ENCODE results near the gene KCNMA1.

Gene KCNMA1

GRCh38 chr10:77159538-77160110 lies 478.0 kb downstream of the KCNMA1 start:
- Mint-ChIP-seq H3K9me3 (no peaks in the 10 kb centered on the region), H3K36me3 (ENCODE audit: low read depth) (no peaks in the 10 kb centered on the region), H3K27ac (no peak overlapping the region), H3K4me1 (ENCODE audit: low read depth) (no peaks in the 10 kb centered on the region), H3K27me3 (peaks cover 16% of the 10 kb centered on the region), H3K4me3 (no peak overlapping the region)

DNA sequence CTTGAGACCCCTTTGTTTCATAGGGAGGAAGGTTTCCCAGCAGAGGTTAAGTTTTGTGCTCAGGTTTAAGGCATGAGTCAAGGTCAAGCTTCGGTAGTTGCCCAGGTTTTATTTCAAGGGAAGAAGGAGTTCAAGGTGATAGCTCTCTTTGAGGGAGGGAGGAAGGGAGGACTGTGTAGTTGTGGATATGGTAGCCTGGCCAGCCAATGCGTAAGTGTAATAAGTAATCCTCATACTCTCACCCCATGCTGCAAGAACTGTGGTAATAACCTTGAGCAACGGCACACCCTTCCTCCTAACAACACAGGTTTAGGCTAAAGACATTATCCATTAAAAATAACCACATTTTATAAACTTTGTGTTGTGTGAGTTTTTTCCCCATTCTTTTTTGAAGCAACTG lies 478.9 kb downstream of the KCNMA1 start:
- Mint-ChIP-seq H3K4me3 (no peak overlapping the region), H3K27ac (no peak overlapping the region), H3K36me3 (ENCODE audit: low read depth) (no peaks in the 10 kb centered on the region), H3K4me1 (ENCODE audit: low read depth) (no peaks in the 10 kb centered on the region), H3K9me3 (no peaks in the 10 kb centered on the region), H3K27me3 (peaks cover 6% of the 10 kb centered on the region)

- Mint-ChIP-seq H3K4me1 (ENCODE audit: low read depth) (no peaks in the 10 kb centered on the region), H3K36me3 (ENCODE audit: low read depth) (no peaks in the 10 kb centered on the region), H3K27me3 (no peaks in the 10 kb centered on the region), H3K4me3 (no peak overlapping the region), H3K9me3 (no peaks in the 10 kb centered on the region), H3K27ac (no peak overlapping the region)
Observed at GRCh38 chr10:77157248-77158019, 480.2 kb downstream of the KCNMA1 start.

GRCh38 chr10:77156406-77156879 lies 481.2 kb downstream of the KCNMA1 start:
- Mint-ChIP-seq H3K36me3 (ENCODE audit: low read depth) (no peaks in the 10 kb centered on the region), H3K27me3 (peaks cover 4% of the 10 kb centered on the region), H3K4me1 (ENCODE audit: low read depth) (no peaks in the 10 kb centered on the region), H3K27ac (no peak overlapping the region), H3K9me3 (no peaks in the 10 kb centered on the region), H3K4me3 (no peak overlapping the region)

- H3K4me1 Mint-ChIP-seq (ENCODE audit: low read depth) = no peaks in the 10 kb centered on the region
- H3K27me3 Mint-ChIP-seq = peaks cover 4% of the 10 kb centered on the region
- no peaks in the 10 kb centered on the region for H3K36me3 Mint-ChIP-seq (ENCODE audit: low read depth)
- H3K27ac Mint-ChIP-seq = no peak overlapping the region
- H3K4me3 Mint-ChIP-seq = no peak overlapping the region
- no peaks in the 10 kb centered on the region for H3K9me3 Mint-ChIP-seq
Observed at GRCh38 chr10:77152256-77152655, 485.4 kb downstream of the KCNMA1 start.

DNA sequence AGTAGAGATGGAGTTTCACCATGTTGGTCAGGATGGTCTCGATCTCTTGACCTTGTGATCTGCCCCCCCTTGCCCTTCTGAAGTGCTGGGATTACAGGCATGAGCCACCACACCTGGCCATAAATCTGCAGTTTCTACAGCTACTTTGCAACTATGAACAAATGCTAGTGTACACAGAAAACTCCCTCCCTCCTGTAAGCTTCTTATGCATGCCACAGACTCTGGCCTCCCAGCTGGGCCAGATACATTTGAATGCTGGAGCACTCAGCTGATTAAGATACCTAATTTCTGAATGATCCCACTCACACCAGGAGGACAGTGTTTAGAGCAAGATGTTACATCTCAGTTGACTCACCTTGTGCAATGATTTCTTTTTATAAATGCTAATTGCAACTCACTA lies 486.2 kb downstream of the KCNMA1 start:
- Mint-ChIP-seq H3K36me3 (ENCODE audit: low read depth) (no peaks in the 10 kb centered on the region), H3K27ac (no peak overlapping the region), H3K4me1 (ENCODE audit: low read depth) (no peaks in the 10 kb centered on the region), H3K27me3 (peaks cover 4% of the 10 kb centered on the region), H3K4me3 (no peak overlapping the region), H3K9me3 (no peaks in the 10 kb centered on the region)

- no peak overlapping the region for H3K27ac Mint-ChIP-seq
- H3K4me1 Mint-ChIP-seq (ENCODE audit: low read depth) = no peaks in the 10 kb centered on the region
- H3K36me3 Mint-ChIP-seq (ENCODE audit: low read depth) = no peaks in the 10 kb centered on the region
- peaks cover 4% of the 10 kb centered on the region for H3K27me3 Mint-ChIP-seq
- H3K4me3 Mint-ChIP-seq = no peak overlapping the region
- H3K9me3 Mint-ChIP-seq = no peaks in the 10 kb centered on the region
Observed at GRCh38 chr10:77149706-77150105, 487.9 kb downstream of the KCNMA1 start.

- peaks cover 4% of the 10 kb centered on the region for H3K27me3 Mint-ChIP-seq
- H3K4me1 Mint-ChIP-seq (ENCODE audit: low read depth) = no peaks in the 10 kb centered on the region
- no peaks in the 10 kb centered on the region for H3K36me3 Mint-ChIP-seq (ENCODE audit: low read depth)
- no peaks in the 10 kb centered on the region for H3K9me3 Mint-ChIP-seq
- H3K4me3 Mint-ChIP-seq = no peak overlapping the region
- no peak overlapping the region for H3K27ac Mint-ChIP-seq
Observed at GRCh38 chr10:77149001-77149400, 488.6 kb downstream of the KCNMA1 start.

- no peaks in the 10 kb centered on the region for H3K36me3 Mint-ChIP-seq (ENCODE audit: low read depth)
Observed at GRCh38 chr10:77147871-77148270, 489.7 kb downstream of the KCNMA1 start.

DNA sequence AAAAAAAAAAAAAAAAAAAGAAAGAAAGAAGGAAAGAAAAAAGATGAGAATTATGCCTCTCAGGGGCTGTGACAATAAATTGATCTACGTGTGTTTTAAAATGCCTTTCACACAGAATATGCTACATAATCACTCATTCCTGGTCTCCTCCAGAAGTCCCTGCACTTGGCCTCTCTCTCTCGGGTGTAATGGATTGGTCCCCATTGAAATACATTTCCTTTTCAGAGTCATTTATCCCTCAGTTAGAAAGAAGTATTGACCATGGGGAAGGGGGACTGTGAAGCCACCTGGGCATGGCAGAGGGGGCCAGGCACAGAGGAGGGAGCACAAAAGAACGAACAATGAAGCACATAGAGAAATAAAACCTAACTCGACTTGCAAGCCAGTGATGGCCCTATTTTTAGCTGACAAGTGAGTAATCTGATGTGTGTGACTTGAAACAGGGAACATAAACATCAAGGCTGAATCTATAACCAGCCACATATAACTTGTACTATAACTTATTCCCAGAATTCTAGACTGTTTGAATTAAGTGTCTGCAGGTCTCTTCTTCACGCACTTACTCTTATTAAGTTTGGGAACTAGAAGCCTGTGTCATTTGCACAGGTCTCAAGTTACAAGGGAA lies 490.8 kb downstream of the KCNMA1 start:
- Mint-ChIP-seq H3K27me3 (peaks cover 3% of the 10 kb centered on the region), H3K4me3 (no peak overlapping the region), H3K27ac (no peak overlapping the region), H3K4me1 (ENCODE audit: low read depth) (no peaks in the 10 kb centered on the region), H3K9me3 (no peaks in the 10 kb centered on the region), H3K36me3 (ENCODE audit: low read depth) (no peaks in the 10 kb centered on the region)

More at GRCh38 chr10:77147871-77148270, 489.7 kb downstream of the KCNMA1 start:
- Mint-ChIP-seq H3K4me3 (no peak overlapping the region), H3K27ac (no peak overlapping the region), H3K27me3 (peaks cover 7% of the 10 kb centered on the region), H3K4me1 (ENCODE audit: low read depth) (no peaks in the 10 kb centered on the region), H3K9me3 (no peaks in the 10 kb centered on the region)

DNA sequence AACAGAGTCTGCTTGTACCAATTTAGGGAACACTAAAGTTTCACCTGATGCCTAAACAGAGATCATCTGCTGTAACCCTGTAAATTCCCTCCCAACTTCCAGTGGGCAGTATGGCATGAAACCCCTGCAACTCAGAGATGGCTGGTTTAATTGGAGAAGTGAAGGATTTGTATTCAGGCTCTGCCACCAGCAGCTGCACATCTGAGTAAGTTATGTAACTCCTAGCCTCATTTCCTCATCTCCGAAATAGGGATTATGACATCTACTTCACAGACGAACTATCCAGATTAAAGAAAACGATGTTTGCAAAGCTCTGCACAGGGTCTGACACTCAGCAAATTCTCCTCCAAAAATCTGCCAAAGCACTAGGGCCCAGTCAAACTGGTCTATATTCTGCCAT lies 493.0 kb downstream of the KCNMA1 start:
- Mint-ChIP-seq H3K9me3 (no peaks in the 10 kb centered on the region), H3K4me3 (no peak overlapping the region), H3K27ac (no peak overlapping the region), H3K27me3 (peaks cover 14% of the 10 kb centered on the region), H3K4me1 (ENCODE audit: low read depth) (no peaks in the 10 kb centered on the region), H3K36me3 (ENCODE audit: low read depth) (no peaks in the 10 kb centered on the region)

DNA sequence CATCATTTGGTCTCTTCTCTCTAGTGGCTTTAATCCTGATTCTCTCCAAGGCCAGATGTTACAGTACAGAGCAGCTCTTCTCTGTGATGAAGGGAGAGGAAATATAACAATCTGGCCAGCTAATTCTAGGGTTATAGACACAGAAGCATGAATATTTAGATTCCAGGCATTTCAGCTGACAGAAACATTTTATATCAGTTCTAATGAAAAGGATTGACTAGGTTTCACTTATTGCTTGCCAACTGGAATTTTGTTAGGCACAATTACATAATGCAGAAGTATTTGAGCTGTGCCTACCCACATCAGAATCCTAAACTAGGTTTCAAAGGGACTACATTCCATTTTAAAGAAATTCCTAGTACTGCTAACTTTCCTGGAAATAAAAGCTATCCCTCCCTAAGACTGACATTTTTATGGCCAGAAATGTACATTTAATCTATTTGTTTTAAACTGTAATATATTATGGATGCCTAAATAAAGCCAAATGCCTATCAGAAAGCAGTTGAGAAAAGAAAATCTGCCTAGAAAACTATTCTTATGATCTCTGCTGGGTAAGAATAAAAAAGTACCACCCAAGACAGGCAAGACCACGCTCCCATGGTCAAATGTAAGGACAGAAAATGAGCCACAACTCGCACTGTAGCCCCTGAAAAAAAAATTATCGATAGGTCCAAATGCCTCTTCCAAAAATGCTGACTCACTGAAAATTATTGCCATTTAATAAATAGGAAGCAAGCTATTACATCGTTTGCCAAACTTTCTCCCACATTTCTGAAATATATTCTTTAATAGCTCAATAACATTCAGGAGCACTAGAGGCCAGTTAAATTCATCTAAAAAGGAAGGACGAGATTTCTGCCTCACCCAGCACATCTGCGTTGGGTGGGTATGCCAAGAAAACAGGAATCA lies 498.1 kb downstream of the KCNMA1 start:
- H3K27ac Mint-ChIP-seq = no peak overlapping the region
- H3K27me3 Mint-ChIP-seq = peaks cover 15% of the 10 kb centered on the region
- H3K4me3 Mint-ChIP-seq = no peak overlapping the region
- no peaks in the 10 kb centered on the region for H3K4me1 Mint-ChIP-seq (ENCODE audit: low read depth)
- H3K36me3 Mint-ChIP-seq (ENCODE audit: low read depth) = no peaks in the 10 kb centered on the region
- no peaks in the 10 kb centered on the region for H3K9me3 Mint-ChIP-seq

DNA sequence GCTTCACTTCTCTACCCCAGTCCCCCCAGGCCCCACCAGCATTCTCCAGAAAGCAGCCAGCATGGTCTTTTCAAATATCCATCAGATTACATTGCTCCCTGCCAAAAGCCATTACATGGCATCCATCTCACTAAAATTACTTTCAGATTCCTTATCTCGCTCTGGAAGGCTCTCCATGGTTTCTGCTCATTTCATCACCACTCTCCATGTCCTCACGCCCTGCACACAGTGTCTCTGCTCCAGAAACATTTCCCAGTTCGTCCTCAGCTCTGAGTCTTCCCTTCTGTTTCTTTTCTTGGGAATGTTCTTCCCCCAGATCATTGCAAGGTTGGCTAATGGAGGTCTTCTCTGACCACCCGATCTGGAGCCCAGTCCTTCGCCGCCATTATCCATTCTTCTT lies 499.1 kb downstream of the KCNMA1 start:
- no peak overlapping the region for H3K4me3 Mint-ChIP-seq
- H3K27ac Mint-ChIP-seq = no peak overlapping the region
- no peaks in the 10 kb centered on the region for H3K9me3 Mint-ChIP-seq
- no peaks in the 10 kb centered on the region for H3K4me1 Mint-ChIP-seq (ENCODE audit: low read depth)
- no peaks in the 10 kb centered on the region for H3K36me3 Mint-ChIP-seq (ENCODE audit: low read depth)
- H3K27me3 Mint-ChIP-seq = peaks cover 18% of the 10 kb centered on the region

GRCh38 chr10:77135555-77135954 lies 502.1 kb downstream of the KCNMA1 start:
- Mint-ChIP-seq H3K4me3 (no peak overlapping the region), H3K4me1 (ENCODE audit: low read depth) (no peaks in the 10 kb centered on the region), H3K27me3 (peaks cover 29% of the 10 kb centered on the region), H3K36me3 (ENCODE audit: low read depth) (no peaks in the 10 kb centered on the region), H3K27ac (no peak overlapping the region), H3K9me3 (no peaks in the 10 kb centered on the region)

DNA sequence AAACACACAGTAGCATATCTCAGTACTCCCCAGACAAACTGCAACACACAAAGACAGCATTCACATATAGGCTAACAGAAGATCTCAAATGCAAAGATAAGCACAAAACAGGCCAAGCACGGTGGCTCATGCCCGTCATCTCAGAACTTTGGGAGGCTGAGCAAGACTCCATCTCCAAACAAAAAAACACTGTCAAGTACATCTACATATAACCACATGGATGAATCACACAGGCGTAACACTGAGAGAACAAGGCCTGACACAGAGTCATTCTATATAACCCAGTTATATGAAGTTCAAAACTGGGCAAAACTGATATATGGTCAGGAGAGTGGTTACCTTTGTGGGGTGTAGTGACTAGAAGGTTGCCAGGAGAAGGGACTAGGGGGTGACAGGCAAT lies 506.4 kb downstream of the KCNMA1 start:
- Mint-ChIP-seq H3K27ac (no peak overlapping the region), H3K9me3 (no peaks in the 10 kb centered on the region), H3K4me1 (ENCODE audit: low read depth) (no peaks in the 10 kb centered on the region), H3K27me3 (peaks cover 26% of the 10 kb centered on the region), H3K36me3 (ENCODE audit: low read depth) (no peaks in the 10 kb centered on the region), H3K4me3 (no peak overlapping the region)
